Activated T-helper 2 cell treated with anti-CD3 and anti-CD28 coated beads, Interferon-gamma antibody, Interleukin-2, Interleukin-4, amounts not matched to agents 10 μg/mL and 5 μg/mL and 100 μg/mL, durations not matched to agents 14 hours and 24 hours and 36 hours (primary cell): Measurements from ENCODE around the gene KLHL13. TPM values are rescaled to one million over a fixed set of nuclear protein-coding genes. Genes with fewer than 3 reads are reported as not detected.
"Not testable (repeated sequence)": the region's sequence is repeated elsewhere in the genome, so short reads cannot be mapped to it uniquely, and the experiment has no call there.

Source experiments
- DNase-seq: peaks from one replicate; pipeline ENCODE4 v3.0.0; 2021; ENCODE audit warnings: low spot score
- H3K27ac Mint-ChIP-seq: one replicate; pipeline ENCODE4 v1.8.0; 2021; ENCODE audit warnings: mixed read lengths
- H3K27me3 Mint-ChIP-seq: one replicate; pipeline ENCODE4 v1.8.0; 2021; ENCODE audit warnings: low read depth, mixed read lengths
- H3K36me3 Mint-ChIP-seq: one replicate; pipeline ENCODE4 v1.8.0; 2021; ENCODE audit warnings: low read depth, mixed read lengths
- H3K4me1 Mint-ChIP-seq: one replicate; pipeline ENCODE4 v1.8.0; 2021; ENCODE audit warnings: low read depth, mixed read lengths
- H3K4me3 Mint-ChIP-seq: one replicate; pipeline ENCODE4 v1.8.0; 2021; ENCODE audit warnings: low read depth, mild to moderate bottlenecking, moderate library complexity, mixed read lengths
- H3K9me3 Mint-ChIP-seq: one replicate; pipeline ENCODE4 v1.8.0; 2021; ENCODE audit warnings: mixed read lengths
- intact Hi-C: fragments of 100-400 bp; cut with micrococcal nuclease; formaldehyde crosslinking; loops from one replicate; pipeline ENCODE4 v1.15.1; 2023
- total RNA-seq: library from RNA; stranded (reverse); gene quantifications from 2 replicates; pipeline ENCODE4 v1.2.3, GENCODE V29; 2022

Gene KLHL13
- total RNA-seq, 1 donor from 2014 or later: 0.32 TPM

GRCh38 chrX:118062048-118062789, 54.4 kb downstream of the KLHL13 start:
- Mint-ChIP-seq H3K27ac (no peak overlapping the region), H3K4me3 (no peak overlapping the region), H3K9me3 (no peaks in the 10 kb centered on the region), H3K27me3 (no peaks in the 10 kb centered on the region), H3K4me1 (peaks cover 3% of the 10 kb centered on the region), H3K36me3 (no peaks in the 10 kb centered on the region)
- DNase-seq: no peak
- intact Hi-C loops: no loop called here

- H3K9me3 Mint-ChIP-seq: no peaks in the 10 kb centered on the region
- intact Hi-C loops: no loop called here
These were observed 57.7 kb downstream of the KLHL13 start for GRCh38 chrX:118058924-118059323.

DNA sequence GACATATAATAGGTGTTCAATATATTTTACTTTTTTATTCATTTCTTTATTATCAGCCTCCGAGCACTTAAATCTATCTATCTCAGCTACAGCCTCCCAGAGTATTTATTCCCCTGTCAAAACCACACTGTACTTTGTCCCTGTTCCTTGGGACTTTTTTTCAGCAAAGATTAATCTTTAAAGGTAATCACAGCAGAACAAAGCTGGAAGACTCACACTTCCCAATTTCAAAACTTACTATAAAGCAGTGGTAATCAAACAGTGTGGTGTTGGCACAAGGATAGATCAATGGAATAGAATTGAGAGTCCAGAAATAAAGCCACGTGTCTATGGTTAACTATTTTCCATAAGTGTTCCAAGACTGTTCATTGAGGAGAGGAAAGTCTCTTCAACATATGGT, 59.7 kb downstream of the KLHL13 start:
- Mint-ChIP-seq H3K4me3 (no peak overlapping the region), H3K4me1 (no peaks in the 10 kb centered on the region), H3K36me3 (no peaks in the 10 kb centered on the region), H3K27ac (no peak overlapping the region), H3K9me3 (no peaks in the 10 kb centered on the region), H3K27me3 (no peaks in the 10 kb centered on the region)
- intact Hi-C loops: no loop called here
- DNase-seq: no peak

More at GRCh38 chrX:118058924-118059323, 57.7 kb downstream of the KLHL13 start:
- Mint-ChIP-seq H3K27ac (no peak overlapping the region), H3K4me3 (no peak overlapping the region), H3K4me1 (no peaks in the 10 kb centered on the region), H3K36me3 (no peaks in the 10 kb centered on the region), H3K27me3 (no peaks in the 10 kb centered on the region)
- DNase-seq: no peak

GRCh38 chrX:118049713-118050112, 66.9 kb downstream of the KLHL13 start:
- no peaks in the 10 kb centered on the region for H3K4me1 Mint-ChIP-seq
- H3K36me3 Mint-ChIP-seq: no peaks in the 10 kb centered on the region
- no peak overlapping the region for H3K4me3 Mint-ChIP-seq
- intact Hi-C loops: no loop called here
- H3K27me3 Mint-ChIP-seq: no peaks in the 10 kb centered on the region
- no peak for DNase-seq
- no peak overlapping the region for H3K27ac Mint-ChIP-seq
- no peaks in the 10 kb centered on the region for H3K9me3 Mint-ChIP-seq

GRCh38 chrX:118047446-118048186, 69.0 kb downstream of the KLHL13 start:
- DNase-seq: no peak
- H3K4me3 Mint-ChIP-seq: no peak overlapping the region
- no peaks in the 10 kb centered on the region for H3K36me3 Mint-ChIP-seq
- H3K27me3 Mint-ChIP-seq: no peaks in the 10 kb centered on the region
- no peaks in the 10 kb centered on the region for H3K9me3 Mint-ChIP-seq
- H3K27ac Mint-ChIP-seq: no peak overlapping the region
- no peaks in the 10 kb centered on the region for H3K4me1 Mint-ChIP-seq
- intact Hi-C loops: no loop called here

DNA sequence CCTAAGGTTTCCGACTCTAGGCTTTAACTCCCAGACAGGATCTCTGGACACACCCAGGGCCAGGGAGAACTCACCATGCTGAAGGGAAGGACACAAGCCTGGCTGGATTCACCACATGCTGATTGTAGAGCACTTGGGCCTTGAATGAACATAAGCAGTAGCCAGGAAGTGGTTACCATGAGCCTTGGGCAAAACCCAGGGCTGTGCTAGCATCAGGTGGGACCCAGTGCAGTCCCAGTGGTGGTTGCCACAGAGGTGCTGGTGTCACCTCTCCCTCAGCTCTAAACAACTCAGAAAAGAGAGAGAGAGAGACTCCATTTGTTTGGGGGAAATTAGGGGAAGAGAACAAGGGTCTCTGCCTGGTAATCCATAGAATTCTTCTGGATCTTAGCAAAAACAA, 77.0 kb downstream of the KLHL13 start:
- intact Hi-C loops: no loop called here
- no peak overlapping the region for H3K27ac Mint-ChIP-seq
- DNase-seq: no peak
- no peaks in the 10 kb centered on the region for H3K36me3 Mint-ChIP-seq
- H3K4me3 Mint-ChIP-seq: no peak overlapping the region
- no peaks in the 10 kb centered on the region for H3K27me3 Mint-ChIP-seq
- H3K9me3 Mint-ChIP-seq: peaks cover 4% of the 10 kb centered on the region
- no peaks in the 10 kb centered on the region for H3K4me1 Mint-ChIP-seq

DNA sequence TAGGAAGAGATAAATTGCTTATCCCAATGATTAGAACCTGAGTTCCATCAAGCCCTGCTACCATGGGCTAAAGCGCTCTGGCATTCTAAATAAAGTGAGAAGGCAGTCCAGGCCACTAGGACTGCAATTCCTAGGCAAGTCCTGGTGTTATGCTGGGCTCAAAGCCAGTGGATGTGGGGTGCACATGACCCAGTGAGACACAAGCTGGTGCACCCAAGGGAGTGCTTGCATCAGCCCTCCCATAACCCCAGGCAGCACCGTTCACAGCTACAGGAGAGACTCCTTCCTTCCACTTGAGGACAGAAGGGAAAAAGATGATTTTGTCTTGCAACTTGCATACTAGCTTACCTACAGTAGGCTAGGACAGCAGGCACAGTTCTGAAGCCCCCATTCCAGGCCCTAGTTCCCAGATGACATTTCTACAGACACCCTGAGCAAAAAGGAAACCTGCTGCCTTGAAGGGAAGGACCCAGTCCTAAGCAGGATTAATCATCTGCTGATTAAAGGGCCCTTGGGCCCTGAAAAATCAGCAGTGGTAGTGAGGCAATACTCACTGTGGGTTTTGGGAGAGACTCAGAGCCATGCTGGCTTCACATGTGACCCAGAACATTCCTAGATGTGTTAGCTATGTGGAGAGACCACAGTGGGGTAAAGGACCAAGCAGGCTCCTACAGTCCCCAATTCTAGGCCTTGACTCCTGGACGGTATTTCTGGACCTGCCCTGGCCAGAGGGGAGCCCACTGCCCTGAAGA, 77.8 kb downstream of the KLHL13 start:
- H3K4me3 Mint-ChIP-seq: no peak overlapping the region
- no peak overlapping the region for H3K27ac Mint-ChIP-seq
- H3K36me3 Mint-ChIP-seq: no peaks in the 10 kb centered on the region
- H3K9me3 Mint-ChIP-seq: peaks cover 4% of the 10 kb centered on the region
- intact Hi-C loops: no loop called here
- no peaks in the 10 kb centered on the region for H3K4me1 Mint-ChIP-seq
- H3K27me3 Mint-ChIP-seq: no peaks in the 10 kb centered on the region
- no peak for DNase-seq

DNA sequence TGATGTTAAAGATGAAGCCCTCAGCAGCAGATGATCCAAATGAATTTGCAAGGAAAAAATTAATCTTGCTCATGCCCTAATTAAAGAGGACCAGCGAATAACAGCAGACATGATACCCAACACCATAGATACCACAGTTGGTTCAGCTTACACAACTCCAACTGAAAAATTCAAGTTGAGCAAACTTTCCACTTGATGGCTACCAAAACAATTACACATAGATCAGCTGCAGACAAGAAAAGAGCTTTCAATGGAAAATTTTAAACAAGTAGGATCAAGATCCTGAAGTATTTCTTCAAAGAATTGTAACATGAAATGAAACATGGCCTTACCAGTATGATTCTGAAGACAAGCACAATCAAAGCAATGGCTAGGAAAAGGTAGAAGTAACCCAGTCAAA, 90.0 kb downstream of the KLHL13 start:
- DNase-seq: no peak
- Mint-ChIP-seq H3K4me1 (no peaks in the 10 kb centered on the region), H3K4me3 (no peak overlapping the region), H3K36me3 (no peaks in the 10 kb centered on the region), H3K9me3 (no peaks in the 10 kb centered on the region), H3K27me3 (no peaks in the 10 kb centered on the region), H3K27ac (no peak overlapping the region)
- intact Hi-C loops: no loop called here

GRCh38 chrX:118025226-118025625, 91.4 kb downstream of the KLHL13 start:
- H3K9me3 Mint-ChIP-seq: no peaks in the 10 kb centered on the region
- H3K4me1 Mint-ChIP-seq: no peaks in the 10 kb centered on the region
- H3K36me3 Mint-ChIP-seq: no peaks in the 10 kb centered on the region
- no peaks in the 10 kb centered on the region for H3K27me3 Mint-ChIP-seq
- no peak overlapping the region for H3K4me3 Mint-ChIP-seq
- intact Hi-C loops: no loop called here
- H3K27ac Mint-ChIP-seq: no peak overlapping the region
- no peak for DNase-seq

DNA sequence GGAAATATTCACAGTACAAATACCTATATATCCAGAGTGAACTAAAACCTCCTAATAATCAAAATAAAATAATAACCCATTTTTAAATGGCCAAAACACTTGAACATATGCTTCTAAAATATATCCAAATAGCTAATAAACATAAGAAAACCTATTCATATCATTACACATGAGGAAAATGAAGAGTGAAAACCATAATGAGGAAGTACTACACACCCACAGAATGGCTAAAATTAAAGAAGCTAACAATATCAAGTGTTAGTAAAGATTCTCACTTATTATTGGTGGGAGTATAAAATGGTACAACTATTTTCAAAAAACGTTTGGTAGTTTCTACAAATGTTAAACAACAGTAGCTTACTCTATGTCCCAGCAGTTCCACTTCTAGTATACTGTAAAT, 92.1 kb downstream of the KLHL13 start:
- no peaks in the 10 kb centered on the region for H3K4me1 Mint-ChIP-seq
- H3K27ac Mint-ChIP-seq: no peak overlapping the region
- no peaks in the 10 kb centered on the region for H3K27me3 Mint-ChIP-seq
- intact Hi-C loops: no loop called here
- no peaks in the 10 kb centered on the region for H3K9me3 Mint-ChIP-seq
- DNase-seq: no peak
- H3K4me3 Mint-ChIP-seq: no peak overlapping the region
- no peaks in the 10 kb centered on the region for H3K36me3 Mint-ChIP-seq

DNA sequence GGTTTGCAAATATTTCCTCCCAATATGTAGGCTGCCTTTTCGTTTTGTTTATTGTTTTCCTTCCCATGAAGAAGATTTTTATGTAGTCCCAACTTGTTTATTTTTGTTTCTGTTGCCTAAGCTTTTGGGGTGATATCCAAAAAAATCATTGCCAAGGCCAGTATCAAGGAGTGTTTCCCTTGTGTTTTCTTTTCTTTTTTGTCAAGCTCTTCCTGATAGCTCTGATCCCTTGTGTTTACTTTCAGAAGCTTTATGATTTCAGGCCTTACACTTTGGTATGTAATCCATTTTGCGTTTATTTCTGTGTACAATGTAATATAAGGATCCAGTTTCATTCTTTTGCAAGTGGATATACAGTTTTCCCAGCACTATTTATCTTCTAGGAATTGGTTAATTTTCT, 93.9 kb downstream of the KLHL13 start:
- no peak overlapping the region for H3K27ac Mint-ChIP-seq
- no peaks in the 10 kb centered on the region for H3K36me3 Mint-ChIP-seq
- no peaks in the 10 kb centered on the region for H3K4me1 Mint-ChIP-seq
- DNase-seq: no peak
- intact Hi-C loops: no loop called here
- H3K9me3 Mint-ChIP-seq: no peaks in the 10 kb centered on the region
- H3K27me3 Mint-ChIP-seq: no peaks in the 10 kb centered on the region
- no peak overlapping the region for H3K4me3 Mint-ChIP-seq

GRCh38 chrX:118016422-118016821, 100.2 kb downstream of the KLHL13 start:
- Mint-ChIP-seq H3K27ac (no peak overlapping the region), H3K4me1 (no peaks in the 10 kb centered on the region), H3K36me3 (no peaks in the 10 kb centered on the region), H3K27me3 (no peaks in the 10 kb centered on the region), H3K4me3 (no peak overlapping the region), H3K9me3 (peaks cover 5% of the 10 kb centered on the region)
- DNase-seq: no peak
- intact Hi-C loops: no loop called here

- intact Hi-C loops, DNase-seq, H3K4me3 Mint-ChIP-seq, H3K4me1 Mint-ChIP-seq, H3K9me3 Mint-ChIP-seq, H3K27me3 Mint-ChIP-seq, H3K36me3 Mint-ChIP-seq, H3K27ac Mint-ChIP-seq: not testable (repeated sequence)
These were observed 114.2 kb downstream of the KLHL13 start for GRCh38 chrX:118002417-118002816.
